Thyroid gland (tissue), 4 donors: Measurements from ENCODE around the gene C12orf43.

Experiments
- CTCF ChIP-seq, 6 experiments: fragments of 200-600 bp in 3 of 6; fragments of 450-650 bp in 3 of 6; sonication (generic) in 3 of 6; IDR thresholded peaks; one replicate each; pipeline ENCODE4 v1.5.1; 2016 to 2019; ENCODE audit warnings: antibody characterized with exemption in 6 of 6, mild to moderate bottlenecking in 2 of 6, inconsistent platforms in 1 of 6, moderate library complexity in 1 of 6
- POLR2A ChIP-seq, 2 donors: fragments of 450-650 bp; IDR thresholded peaks; one replicate each; pipeline ENCODE4 v1.6.1; 2017; ENCODE audit warnings: antibody characterized with exemption in 2 of 2, mild to moderate bottlenecking in 2 of 2, moderate library complexity in 1 of 2

GRCh38 chr12:120982659-120983058 lies 33.6 kb downstream of the C12orf43 start:
- no peak for TF ChIP-seq CTCF (IDR thresholded peaks at IDR 0.05)
- TF ChIP-seq POLR2A (IDR thresholded peaks at IDR 0.05), result no peak
